ENCODE data around the gene ARR3.
"Not testable (repeated sequence)": the region's sequence is repeated elsewhere in the genome, so short reads cannot be mapped to it uniquely, and the experiment has no call there.

ARR3 gene

DNA sequence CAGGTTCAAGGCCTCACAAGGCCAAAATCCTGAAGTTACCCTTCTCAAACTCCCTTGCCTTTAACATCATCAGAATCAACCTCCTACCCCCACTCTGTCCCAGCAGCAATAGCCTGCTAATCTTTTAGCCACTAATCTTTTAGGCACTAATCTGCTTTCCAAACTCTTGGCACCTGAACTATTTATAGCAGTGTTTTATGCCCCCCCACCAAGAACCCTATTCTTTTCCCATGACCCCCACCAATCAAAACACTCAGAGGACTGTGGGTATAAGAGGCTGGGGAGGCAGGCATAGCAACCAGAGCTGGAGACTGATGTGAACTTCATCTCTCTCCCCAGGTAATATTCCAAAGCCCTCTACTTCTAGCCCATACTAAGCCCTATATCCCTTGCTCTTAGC lies at the start of gene ARR3:
Gene ARR3, plus strand, starts transcription at position 301 of the 400 bp plus-strand sequence. CDS start 1,052 bp downstream, outside the sequence.
- DNase-seq (ENCODE audit: low read depth) = no peak
- no peak within 1 kb of the TSS for H3K4me3 ChIP-seq (ENCODE audit: low read depth, low read length)

GRCh38 chrX:70219938-70220764 lies 48.0 kb upstream of the ARR3 start:
- H3K4me3 ChIP-seq (ENCODE audit: low read depth, low read length) = no peak overlapping the region
- DNase-seq (ENCODE audit: low read depth) = peak; percentile 29

GRCh38 chrX:70226048-70226447 lies 42.1 kb upstream of the ARR3 start:
- no peak for DNase-seq (ENCODE audit: low read depth)
- H3K4me3 ChIP-seq (ENCODE audit: low read depth, low read length) = no peak overlapping the region

DNA sequence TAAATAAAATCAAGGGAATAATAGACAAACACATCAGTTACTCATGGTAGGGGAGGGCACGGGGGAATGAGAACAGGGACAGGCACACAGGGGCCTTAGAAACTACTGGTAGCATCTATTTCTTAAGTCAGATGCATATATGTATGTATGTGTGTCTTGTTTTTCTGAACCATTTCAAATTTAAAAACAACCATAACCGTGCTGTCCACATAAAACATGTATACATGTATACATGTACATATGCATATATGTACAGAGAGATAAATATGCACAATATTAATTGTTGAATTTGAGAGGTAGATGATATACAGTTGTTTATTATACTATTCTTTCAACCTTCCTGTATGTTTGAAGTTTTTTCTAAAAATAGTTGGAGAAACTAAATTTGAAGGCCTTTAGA lies 41.4 kb upstream of the ARR3 start:
- DNase-seq (ENCODE audit: low read depth) = no peak
- H3K4me3 ChIP-seq (ENCODE audit: low read depth, low read length) = no peak overlapping the region

GRCh38 chrX:70231666-70232065 lies 36.5 kb upstream of the ARR3 start:
- H3K4me3 ChIP-seq (ENCODE audit: low read depth, low read length) = no peak overlapping the region
- no peak for DNase-seq (ENCODE audit: low read depth)

GRCh38 chrX:70234355-70234754 lies 33.8 kb upstream of the ARR3 start, which contains the start of gene AWAT1:
AWAT1 (plus strand) TSS chrX:70234655; CDS start chrX:70234696, 41 bp downstream.
- no peak for DNase-seq (ENCODE audit: low read depth)
- H3K4me3 ChIP-seq (ENCODE audit: low read depth, low read length) = no peak within 1 kb of the TSS

GRCh38 chrX:70240751-70241150 lies 27.4 kb upstream of the ARR3 start:
- DNase-seq (ENCODE audit: low read depth) = no peak

DNA sequence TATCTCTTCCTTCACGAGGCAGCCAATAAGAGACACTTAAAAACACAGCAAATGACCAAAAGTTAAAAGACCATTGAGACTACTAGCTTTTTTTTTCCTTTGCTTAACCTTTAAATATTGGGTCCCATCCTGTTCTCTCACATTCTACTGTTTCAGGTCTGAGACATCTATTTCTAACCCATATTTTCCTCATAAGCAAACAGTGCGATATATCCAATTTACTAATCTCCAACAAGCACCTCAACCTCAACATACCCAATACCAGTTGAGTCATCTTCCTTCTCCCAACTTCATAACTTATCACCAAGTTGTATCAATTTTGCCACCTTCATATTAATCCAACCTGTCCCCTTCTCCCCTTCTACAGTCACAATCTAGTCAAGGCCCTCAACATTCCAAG lies 26.6 kb upstream of the ARR3 start:
- no peak for DNase-seq (ENCODE audit: low read depth)
- H3K4me3 ChIP-seq (ENCODE audit: low read depth, low read length) = no peak overlapping the region

More at GRCh38 chrX:70240751-70241150, 27.4 kb upstream of the ARR3 start:
- H3K4me3 ChIP-seq (ENCODE audit: low read depth, low read length) = no peak overlapping the region

GRCh38 chrX:70243601-70244000 lies 24.5 kb upstream of the ARR3 start:
- DNase-seq (ENCODE audit: low read depth); H3K4me3 ChIP-seq (ENCODE audit: low read depth, low read length): not testable (repeated sequence)

DNA sequence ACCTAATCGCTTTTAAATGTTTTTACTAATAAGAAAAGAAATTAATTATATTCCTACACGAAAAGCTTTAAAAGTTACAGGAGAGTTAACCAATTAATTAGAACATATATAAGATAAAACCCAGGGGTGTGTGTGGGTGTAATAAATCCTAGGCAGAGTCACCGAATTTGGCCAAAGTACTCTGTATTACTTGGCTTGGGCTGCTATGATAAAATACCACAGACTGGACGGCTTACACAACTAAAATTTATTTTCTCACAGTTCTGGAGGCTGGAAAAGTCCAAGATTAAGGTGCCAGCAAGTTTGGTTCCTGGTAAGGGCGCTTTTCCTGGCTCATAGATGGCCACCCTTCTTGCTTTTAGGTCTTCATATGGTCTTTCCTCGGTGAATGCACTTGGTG lies 23.3 kb upstream of the ARR3 start:
- no peak for DNase-seq (ENCODE audit: low read depth)
- H3K4me3 ChIP-seq (ENCODE audit: low read depth, low read length) = no peak overlapping the region

DNA sequence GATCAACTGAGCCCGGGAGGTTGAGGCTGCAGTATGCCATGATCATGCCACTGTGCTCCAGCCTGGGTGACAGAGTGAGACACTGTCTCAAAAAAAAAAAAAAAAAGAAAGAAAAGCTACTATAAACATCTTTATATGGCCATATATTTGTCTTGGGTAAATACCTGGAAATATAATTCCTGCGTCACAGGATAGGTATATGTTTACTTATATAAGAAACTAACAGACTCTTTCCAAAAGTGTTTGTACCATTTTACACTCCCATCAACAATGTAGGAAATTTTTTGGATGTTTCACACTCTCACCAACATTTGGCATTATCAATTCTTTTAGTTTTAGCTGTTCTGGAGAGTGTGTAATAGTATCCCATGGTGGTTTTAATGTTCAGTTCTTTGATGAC lies 20.9 kb upstream of the ARR3 start:
- no peak overlapping the region for H3K4me3 ChIP-seq (ENCODE audit: low read depth, low read length)
- no peak for DNase-seq (ENCODE audit: low read depth)

GRCh38 chrX:70252491-70252890 lies 15.6 kb upstream of the ARR3 start:
- no peak for DNase-seq (ENCODE audit: low read depth)
- H3K4me3 ChIP-seq (ENCODE audit: low read depth, low read length) = no peak overlapping the region

- no peak overlapping the region for H3K4me3 ChIP-seq (ENCODE audit: low read depth, low read length)
- DNase-seq (ENCODE audit: low read depth) = no peak
These were observed 14.6 kb upstream of the ARR3 start for GRCh38 chrX:70253377-70254062.

DNA sequence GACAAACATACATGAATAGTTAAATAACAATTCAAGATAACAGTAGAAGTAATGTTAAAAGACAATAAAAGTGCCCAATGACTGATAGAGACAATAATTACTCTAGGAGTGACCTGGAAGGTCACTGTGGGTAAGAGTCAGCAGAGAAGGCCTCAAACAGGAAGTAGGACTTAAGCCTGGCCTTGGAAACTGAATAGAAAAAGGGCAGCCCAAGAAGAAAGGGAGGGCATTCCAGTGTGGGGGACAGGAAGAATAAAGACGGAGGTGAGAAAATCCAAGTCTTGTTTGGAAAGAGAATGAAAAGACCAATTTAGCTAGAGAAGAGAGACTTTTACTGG lies 14.1 kb upstream of the ARR3 start:
- no peak for DNase-seq (ENCODE audit: low read depth)

GRCh38 chrX:70254909-70255308 lies 13.2 kb upstream of the ARR3 start:
- DNase-seq (ENCODE audit: low read depth) = no peak
- H3K4me3 ChIP-seq (ENCODE audit: low read depth, low read length) = no peak overlapping the region

More for the DNA sequence above, 14.1 kb upstream of the ARR3 start:
- H3K4me3 ChIP-seq (ENCODE audit: low read depth, low read length) = no peak overlapping the region

DNA sequence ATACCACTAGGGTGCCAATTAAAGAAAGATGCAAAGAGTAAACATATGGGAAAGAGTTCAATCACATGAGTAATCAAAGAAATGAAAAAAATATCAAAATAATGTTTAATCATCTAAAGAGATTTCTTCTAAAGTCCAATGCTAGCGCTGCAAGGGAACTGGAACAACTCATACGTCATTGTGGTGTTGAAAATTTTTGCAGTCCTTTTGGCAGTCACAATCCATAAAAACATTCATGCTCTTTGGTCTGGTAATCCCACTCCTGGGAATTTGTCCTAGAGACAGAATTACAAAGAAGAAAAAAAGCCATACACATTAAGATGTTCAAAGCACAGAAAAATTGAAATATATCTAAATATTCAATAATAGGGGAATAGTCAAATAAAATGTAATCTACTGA lies 12.7 kb upstream of the ARR3 start:
- no peak overlapping the region for H3K4me3 ChIP-seq (ENCODE audit: low read depth, low read length)
- DNase-seq (ENCODE audit: low read depth) = no peak

- no peak for DNase-seq (ENCODE audit: low read depth)
- no peak overlapping the region for H3K4me3 ChIP-seq (ENCODE audit: low read depth, low read length)
These were observed 10.5 kb upstream of the ARR3 start for GRCh38 chrX:70257423-70258288.

- DNase-seq (ENCODE audit: low read depth) = no peak
- H3K4me3 ChIP-seq (ENCODE audit: low read depth, low read length) = no peak within 1 kb of the TSS
These were observed 8.0 kb upstream of the ARR3 start, which contains the start of gene P2RY4 for GRCh38 chrX:70260104-70260503. P2RY4 (minus strand) TSS chrX:70260204; CDS start chrX:70259624, 580 bp downstream.

GRCh38 chrX:70262952-70263567 lies 5.1 kb upstream of the ARR3 start:
- H3K4me3 ChIP-seq (ENCODE audit: low read depth, low read length) = no peak overlapping the region
- no peak for DNase-seq (ENCODE audit: low read depth)
